SK-N-SH treated with all-trans-retinoic acid at 6 μM for 48 hours (cell line): ENCODE results near the gene CD200R1.

ENCODE experiments used
- ATAC-seq: fragments of 200-7000 bp; cut with Tn5 transposase; 3 replicates; pipeline ENCODE4 v1.9.1; 2020; ENCODE audit warnings: mild to moderate bottlenecking, moderate library complexity
- ARNTL ChIP-seq: fragments of 450-650 bp; formaldehyde crosslinking; IDR thresholded peaks from 2 replicates; pipeline ENCODE4 v1.5.0; 2020; ENCODE audit warnings: low read depth, mild to moderate bottlenecking, moderate library complexity, borderline replicate concordance
- BACH2 ChIP-seq: fragments of 250-450 bp; sonication (Bioruptor Pico); IDR thresholded peaks from 2 replicates; pipeline ENCODE4 v1.9.0; 2021; ENCODE audit warnings: mild to moderate bottlenecking, borderline replicate concordance
- CSDC2 ChIP-seq: fragments of 250-450 bp; sonication (Bioruptor Pico); IDR thresholded peaks from 2 replicates; pipeline ENCODE4 v1.5.0; 2020; ENCODE audit warnings: mild to moderate bottlenecking, moderate library complexity
- CSRNP3 ChIP-seq: fragments of 250-450 bp; sonication (Bioruptor Pico); IDR thresholded peaks from 2 replicates; pipeline ENCODE4 v1.5.1; 2021; ENCODE audit warnings: mild to moderate bottlenecking, moderate library complexity
- ESRRG ChIP-seq: fragments of 250-450 bp; sonication (Bioruptor Pico); IDR thresholded peaks from 2 replicates; pipeline ENCODE4 v1.6.1; 2021; ENCODE audit warnings: mild to moderate bottlenecking
- GLIS3 ChIP-seq: fragments of 250-450 bp; sonication (Bioruptor Pico); IDR thresholded peaks from 2 replicates; pipeline ENCODE4 v1.5.0; 2020; ENCODE audit warnings: mild to moderate bottlenecking, moderate library complexity
- ISL1 ChIP-seq: fragments of 250-450 bp; sonication (Bioruptor Pico); IDR thresholded peaks from 2 replicates; pipeline ENCODE4 v2.1.2; 2022; ENCODE audit warnings: mild to moderate bottlenecking, moderate library complexity
- OSR1 ChIP-seq: fragments of 250-450 bp; sonication (Bioruptor Pico); IDR thresholded peaks from 2 replicates; pipeline ENCODE4 v1.8.0; 2022; ENCODE audit warnings: moderate library complexity, mild to moderate bottlenecking, inconsistent platforms
- PATZ1 ChIP-seq: fragments of 250-450 bp; sonication (Bioruptor Pico); IDR thresholded peaks from 2 replicates; pipeline ENCODE4 v1.8.0; 2020; ENCODE audit warnings: mild to moderate bottlenecking, moderate library complexity, borderline replicate concordance
- POU6F1 ChIP-seq: fragments of 250-450 bp; sonication (Bioruptor Pico); IDR thresholded peaks from 2 replicates; pipeline ENCODE4 v1.8.0; 2021; ENCODE audit warnings: low read depth, mild to moderate bottlenecking, moderate library complexity, borderline replicate concordance
- PPARA ChIP-seq: fragments of 250-450 bp; sonication (Bioruptor Pico); IDR thresholded peaks from 2 replicates; pipeline ENCODE4 v1.5.0; 2020; ENCODE audit warnings: mild to moderate bottlenecking, borderline replicate concordance
- RARB ChIP-seq: fragments of 250-450 bp; sonication (Bioruptor Pico); IDR thresholded peaks from 2 replicates; pipeline ENCODE4 v1.8.0; 2021; ENCODE audit warnings: mild to moderate bottlenecking, moderate library complexity
- TCF4 ChIP-seq: fragments of 250-450 bp; sonication (Bioruptor Pico); IDR thresholded peaks from 2 replicates; pipeline ENCODE4 v1.8.0; 2021; ENCODE audit warnings: mild to moderate bottlenecking, moderate library complexity, borderline replicate concordance
- TOX ChIP-seq: fragments of 250-450 bp; sonication (Bioruptor Pico); IDR thresholded peaks from 2 replicates; pipeline ENCODE4 v1.8.0; 2021; ENCODE audit warnings: mild to moderate bottlenecking, moderate library complexity, borderline replicate concordance
- TSHZ2 ChIP-seq: fragments of 250-450 bp; sonication (Bioruptor Pico); IDR thresholded peaks from 2 replicates; pipeline ENCODE4 v1.5.0; 2020; ENCODE audit warnings: mild to moderate bottlenecking, moderate library complexity
- ZC3H10 ChIP-seq: fragments of 250-450 bp; sonication (Bioruptor Pico); IDR thresholded peaks from 2 replicates; pipeline ENCODE4 v1.5.1; 2021; ENCODE audit warnings: mild to moderate bottlenecking, moderate library complexity
- ZFP3 ChIP-seq: fragments of 250-450 bp; sonication (Bioruptor Pico); IDR thresholded peaks from 2 replicates; pipeline ENCODE4 v1.5.0; 2020; ENCODE audit warnings: mild to moderate bottlenecking, moderate library complexity
- ZFP30 ChIP-seq: fragments of 450-650 bp; formaldehyde crosslinking; IDR thresholded peaks from 2 replicates; pipeline ENCODE4 v1.5.0; 2022; ENCODE audit warnings: mild to moderate bottlenecking, moderate library complexity
- ZNF565 ChIP-seq: fragments of 450-650 bp; formaldehyde crosslinking; conservative IDR thresholded peaks from 2 replicates; pipeline ENCODE4 v1.5.0; 2020; ENCODE audit warnings: low read depth, mild to moderate bottlenecking, moderate library complexity
- ZNF70 ChIP-seq: fragments of 450-650 bp; formaldehyde crosslinking; IDR thresholded peaks from 2 replicates; pipeline ENCODE4 v1.5.0; 2020; ENCODE audit warnings: mild to moderate bottlenecking, moderate library complexity
- ZNF8 ChIP-seq: fragments of 450-650 bp; formaldehyde crosslinking; IDR thresholded peaks from 2 replicates; pipeline ENCODE4 v1.5.0; 2020; ENCODE audit warnings: mild to moderate bottlenecking, moderate library complexity

The CD200R1 gene

GRCh38 chr3:112973325-112974177, 1.4 kb downstream of the CD200R1 start:
- TF ChIP-seq GLIS3 (CRISPR knock-in tag) (no peak), ZNF70 (CRISPR knock-in tag) (no peak), ZFP30 (CRISPR knock-in tag) (no peak), BACH2 (CRISPR knock-in tag) (no peak), ZC3H10 (CRISPR knock-in tag) (no peak), ARNTL (CRISPR knock-in tag) (no peak), ZNF565 (CRISPR knock-in tag) (no peak), CSRNP3 (no peak), ISL1 (no peak), RARB (CRISPR knock-in tag) (no peak), OSR1 (no peak), PATZ1 (CRISPR knock-in tag) (no peak), PPARA (CRISPR knock-in tag) (no peak), TSHZ2 (CRISPR knock-in tag) (no peak), ESRRG (CRISPR knock-in tag) (no peak), ZNF8 (CRISPR knock-in tag) (no peak)
- no peak for ATAC-seq

GRCh38 chr3:112972158-112972557, 2.7 kb downstream of the CD200R1 start:
- no peak for ATAC-seq
- TF ChIP-seq ZNF70 (CRISPR knock-in tag) (no peak), OSR1 (no peak), ZFP30 (CRISPR knock-in tag) (no peak), TOX (CRISPR knock-in tag) (no peak), ZFP3 (CRISPR knock-in tag) (no peak), POU6F1 (CRISPR knock-in tag) (no peak)

GRCh38 chr3:112967828-112968227, 7.1 kb downstream of the CD200R1 start:
- TF ChIP-seq CSRNP3 = no peak
- no peak for TF ChIP-seq ARNTL (CRISPR knock-in tag)
- TF ChIP-seq CSDC2 (CRISPR knock-in tag) = no peak
- TF ChIP-seq ZFP3 (CRISPR knock-in tag) = no peak
- no peak for TF ChIP-seq TCF4 (CRISPR knock-in tag)
- no peak for TF ChIP-seq ZC3H10 (CRISPR knock-in tag)
- no peak for TF ChIP-seq OSR1
- no peak for TF ChIP-seq RARB (CRISPR knock-in tag)
- no peak for TF ChIP-seq BACH2 (CRISPR knock-in tag)
- TF ChIP-seq PPARA (CRISPR knock-in tag) = no peak
- no peak for TF ChIP-seq POU6F1 (CRISPR knock-in tag)
- no peak for TF ChIP-seq TOX (CRISPR knock-in tag)
- no peak for TF ChIP-seq ZNF70 (CRISPR knock-in tag)
- no peak for TF ChIP-seq ESRRG (CRISPR knock-in tag)
- ATAC-seq = no peak
